HL-60 (cell line): ENCODE results near the gene SERPINA6.
"Not testable (repeated sequence)": the region's sequence is repeated elsewhere in the genome, so short reads cannot be mapped to it uniquely, and the experiment has no call there.

ENCODE experiments used
- DNase-seq, 2 experiments: peaks; one replicate each; pipeline ENCODE4 v3.0.0-alpha.2; 2010 to 2020; ENCODE audit warnings: low read depth in 1 of 2, low spot score in 1 of 2
- H3K27ac ChIP-seq: fragments of 250-450 bp; sonication (Bioruptor Pico); replicated peaks from 2 replicates; pipeline ENCODE4 v1.5.1; 2020; ENCODE audit warnings: mild to moderate bottlenecking, moderate library complexity
- H3K27me3 ChIP-seq: fragments of 250-450 bp; sonication (Bioruptor Pico); 2 replicates; pipeline ENCODE4 v1.5.1; 2021; ENCODE audit warnings: mild to moderate bottlenecking, moderate library complexity; ENCODE audit not compliant: insufficient read depth, poor library complexity, severe bottlenecking
- H3K4me3 ChIP-seq: replicated peaks from 2 replicates; pipeline ENCODE4 v1.5.1; 2011; ENCODE audit warnings: mild to moderate bottlenecking, control low read depth, low read length; ENCODE audit not compliant: insufficient read depth
- GABPA ChIP-seq: IDR thresholded peaks from 2 replicates; pipeline ENCODE4 v1.6.1; 2012; ENCODE audit warnings: low read depth
- POLR2AphosphoS5 ChIP-seq: IDR thresholded peaks from 2 replicates; pipeline ENCODE4 v1.6.1; 2012; ENCODE audit warnings: low read depth
- SPI1 ChIP-seq: IDR thresholded peaks from 2 replicates; pipeline ENCODE4 v1.6.1; 2012; ENCODE audit warnings: low read depth, mild to moderate bottlenecking, borderline replicate concordance
- TF ChIP-seq, protein P1 (sequence below): IDR thresholded peaks from 2 replicates; pipeline ENCODE4 v1.6.1; 2012; ENCODE audit warnings: low read depth; ENCODE audit not compliant: insufficient replicate concordance
- TF ChIP-seq, protein P2 (sequence below): IDR thresholded peaks from one replicate; pipeline ENCODE4 v1.5.1; 2011; ENCODE audit warnings: low read length, control low read depth, inconsistent platforms; ENCODE audit not compliant: insufficient read depth

The SERPINA6 gene

DNA sequence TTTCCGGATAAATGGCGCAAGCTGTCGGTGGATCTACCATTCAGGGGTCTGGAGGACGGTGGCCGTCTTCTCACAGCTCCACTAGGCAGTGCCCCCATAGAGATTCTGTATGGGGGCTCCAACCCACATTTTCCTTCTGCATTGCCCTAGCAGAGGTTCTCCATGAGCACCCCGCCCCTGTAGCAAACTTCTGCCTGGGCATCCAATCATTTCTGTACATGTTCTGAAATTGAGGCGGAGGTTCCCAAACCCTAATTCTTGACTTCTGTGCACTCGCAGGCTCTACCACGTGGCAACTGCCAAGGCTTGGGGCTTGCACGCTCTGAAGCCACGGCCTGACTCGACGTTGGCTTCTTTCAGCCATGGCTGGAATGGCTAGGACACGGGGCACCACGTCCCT, 25.0 kb downstream of the SERPINA6 start:
- no peak for DNase-seq
- no peak overlapping the region for H3K27ac ChIP-seq
- no peak overlapping the region for H3K4me3 ChIP-seq
- no peaks in the 10 kb centered on the region for H3K27me3 ChIP-seq
- TF ChIP-seq, protein P1, sequence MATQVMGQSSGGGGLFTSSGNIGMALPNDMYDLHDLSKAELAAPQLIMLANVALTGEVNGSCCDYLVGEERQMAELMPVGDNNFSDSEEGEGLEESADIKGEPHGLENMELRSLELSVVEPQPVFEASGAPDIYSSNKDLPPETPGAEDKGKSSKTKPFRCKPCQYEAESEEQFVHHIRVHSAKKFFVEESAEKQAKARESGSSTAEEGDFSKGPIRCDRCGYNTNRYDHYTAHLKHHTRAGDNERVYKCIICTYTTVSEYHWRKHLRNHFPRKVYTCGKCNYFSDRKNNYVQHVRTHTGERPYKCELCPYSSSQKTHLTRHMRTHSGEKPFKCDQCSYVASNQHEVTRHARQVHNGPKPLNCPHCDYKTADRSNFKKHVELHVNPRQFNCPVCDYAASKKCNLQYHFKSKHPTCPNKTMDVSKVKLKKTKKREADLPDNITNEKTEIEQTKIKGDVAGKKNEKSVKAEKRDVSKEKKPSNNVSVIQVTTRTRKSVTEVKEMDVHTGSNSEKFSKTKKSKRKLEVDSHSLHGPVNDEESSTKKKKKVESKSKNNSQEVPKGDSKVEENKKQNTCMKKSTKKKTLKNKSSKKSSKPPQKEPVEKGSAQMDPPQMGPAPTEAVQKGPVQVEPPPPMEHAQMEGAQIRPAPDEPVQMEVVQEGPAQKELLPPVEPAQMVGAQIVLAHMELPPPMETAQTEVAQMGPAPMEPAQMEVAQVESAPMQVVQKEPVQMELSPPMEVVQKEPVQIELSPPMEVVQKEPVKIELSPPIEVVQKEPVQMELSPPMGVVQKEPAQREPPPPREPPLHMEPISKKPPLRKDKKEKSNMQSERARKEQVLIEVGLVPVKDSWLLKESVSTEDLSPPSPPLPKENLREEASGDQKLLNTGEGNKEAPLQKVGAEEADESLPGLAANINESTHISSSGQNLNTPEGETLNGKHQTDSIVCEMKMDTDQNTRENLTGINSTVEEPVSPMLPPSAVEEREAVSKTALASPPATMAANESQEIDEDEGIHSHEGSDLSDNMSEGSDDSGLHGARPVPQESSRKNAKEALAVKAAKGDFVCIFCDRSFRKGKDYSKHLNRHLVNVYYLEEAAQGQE, result no peak
- TF ChIP-seq, protein P2, sequence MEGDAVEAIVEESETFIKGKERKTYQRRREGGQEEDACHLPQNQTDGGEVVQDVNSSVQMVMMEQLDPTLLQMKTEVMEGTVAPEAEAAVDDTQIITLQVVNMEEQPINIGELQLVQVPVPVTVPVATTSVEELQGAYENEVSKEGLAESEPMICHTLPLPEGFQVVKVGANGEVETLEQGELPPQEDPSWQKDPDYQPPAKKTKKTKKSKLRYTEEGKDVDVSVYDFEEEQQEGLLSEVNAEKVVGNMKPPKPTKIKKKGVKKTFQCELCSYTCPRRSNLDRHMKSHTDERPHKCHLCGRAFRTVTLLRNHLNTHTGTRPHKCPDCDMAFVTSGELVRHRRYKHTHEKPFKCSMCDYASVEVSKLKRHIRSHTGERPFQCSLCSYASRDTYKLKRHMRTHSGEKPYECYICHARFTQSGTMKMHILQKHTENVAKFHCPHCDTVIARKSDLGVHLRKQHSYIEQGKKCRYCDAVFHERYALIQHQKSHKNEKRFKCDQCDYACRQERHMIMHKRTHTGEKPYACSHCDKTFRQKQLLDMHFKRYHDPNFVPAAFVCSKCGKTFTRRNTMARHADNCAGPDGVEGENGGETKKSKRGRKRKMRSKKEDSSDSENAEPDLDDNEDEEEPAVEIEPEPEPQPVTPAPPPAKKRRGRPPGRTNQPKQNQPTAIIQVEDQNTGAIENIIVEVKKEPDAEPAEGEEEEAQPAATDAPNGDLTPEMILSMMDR, result no peak
- TF ChIP-seq GABPA (no peak), POLR2AphosphoS5 (no peak), SPI1 (no peak)

DNA sequence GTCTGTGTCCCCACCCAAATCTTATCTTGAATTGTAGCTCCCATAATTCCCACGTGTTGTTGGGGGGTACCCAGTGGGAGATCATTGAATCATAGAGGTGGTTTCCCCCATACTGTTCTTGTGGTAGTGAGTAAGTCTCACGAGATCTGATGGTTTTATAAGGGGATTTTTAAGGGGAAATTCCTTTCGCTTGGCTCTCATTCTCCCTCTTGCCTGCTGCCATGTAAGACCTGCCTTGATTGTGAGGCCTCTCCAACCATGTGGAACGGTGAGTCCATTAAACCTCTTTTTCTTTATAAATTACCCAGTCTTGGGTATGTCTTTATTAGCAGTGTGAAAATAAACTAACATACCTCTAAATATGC, 27.0 kb downstream of the SERPINA6 start:
- H3K27ac ChIP-seq, DNase-seq, H3K27me3 ChIP-seq, H3K4me3 ChIP-seq: not testable (repeated sequence)

DNA sequence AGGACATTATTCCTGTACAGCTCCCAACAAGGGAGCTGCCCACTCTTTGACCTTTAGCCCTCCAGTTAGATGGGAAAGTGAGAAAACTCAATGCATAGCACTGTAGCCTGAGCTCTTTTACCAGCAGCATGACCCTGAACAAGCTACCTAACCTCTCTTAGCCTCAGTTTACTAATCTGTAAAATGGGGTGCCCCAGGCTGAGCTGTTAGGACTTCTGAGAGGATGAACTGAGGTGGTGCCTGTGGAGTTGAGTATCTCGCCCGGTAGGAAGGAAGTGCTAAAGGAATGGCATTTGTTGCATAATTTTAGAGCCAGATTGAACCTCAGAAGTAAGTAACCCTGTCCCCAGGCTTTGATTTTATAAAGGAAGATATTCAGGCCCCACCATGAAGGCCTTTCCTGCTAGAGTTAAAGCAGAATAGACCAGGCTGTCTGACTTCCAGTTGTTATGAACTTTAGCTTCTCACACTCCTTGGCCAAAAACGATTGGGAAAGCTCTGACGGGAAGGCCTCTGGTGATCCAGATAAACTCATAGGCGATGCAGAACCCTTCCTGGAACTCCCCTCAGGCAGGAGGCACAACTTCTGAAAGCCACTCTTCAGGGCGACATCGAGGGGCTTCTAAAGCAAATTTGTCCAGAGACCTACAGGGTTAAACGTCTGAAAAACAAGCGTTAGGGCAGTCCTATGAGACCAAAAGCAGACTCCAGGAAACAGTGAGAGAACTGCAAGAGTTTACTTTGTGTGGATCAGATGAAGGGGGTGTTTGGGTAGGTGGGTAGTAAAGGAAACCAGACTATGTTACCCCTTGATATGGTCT, 27.6 kb downstream of the SERPINA6 start:
- no peak overlapping the region for H3K27ac ChIP-seq
- TF ChIP-seq POLR2AphosphoS5 (no peak), GABPA (no peak), SPI1 (no peak)
- TF ChIP-seq, protein P2, result no peak
- TF ChIP-seq, protein P1, result no peak
- H3K27me3 ChIP-seq, result no peaks in the 10 kb centered on the region
- H3K4me3 ChIP-seq, result no peak overlapping the region
- no peak for DNase-seq

DNA sequence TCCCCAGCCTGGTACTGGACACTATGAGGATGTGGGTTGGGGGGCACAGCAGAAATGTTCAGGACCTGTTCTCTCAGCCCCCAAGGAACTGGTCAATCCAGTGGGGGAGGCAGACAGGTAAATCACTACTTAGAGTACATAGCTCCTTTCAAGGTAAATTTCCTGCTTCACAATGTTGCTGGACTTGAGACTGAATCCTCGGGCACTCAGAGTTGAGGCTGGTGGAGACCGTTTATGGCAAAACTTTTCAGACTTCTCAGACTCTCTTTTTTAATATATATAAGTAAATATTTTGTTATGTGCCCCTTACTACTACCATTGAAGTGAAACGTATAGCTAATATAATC, 29.6 kb downstream of the SERPINA6 start:
- Histone ChIP-seq H3K27me3 (no peaks in the 10 kb centered on the region), H3K4me3 (no peak overlapping the region), H3K27ac (no peak overlapping the region)
- TF ChIP-seq POLR2AphosphoS5, result no peak
- TF ChIP-seq SPI1, result no peak
- TF ChIP-seq, protein P1, result no peak
- TF ChIP-seq, protein P2, result no peak
- no peak for TF ChIP-seq GABPA
- DNase-seq, result no peak
